Pons (tissue), 1 donor: ENCODE measurements around the gene EXOC1.
A peak's percentile ranks its signal among the peaks of the same experiment; 100 is the strongest.
"Not testable (repeated sequence)": the region's sequence is repeated elsewhere in the genome, so short reads cannot be mapped to it uniquely, and the experiment has no call there.

Source experiments
- DNase-seq: peaks from one replicate; pipeline ENCODE4 v3.0.0-alpha.2; 2016; ENCODE audit warnings: low spot score

The EXOC1 gene

GRCh38 chr4:55906323-55906722 lies 52.9 kb downstream of the EXOC1 start:
- no peak for DNase-seq

DNA sequence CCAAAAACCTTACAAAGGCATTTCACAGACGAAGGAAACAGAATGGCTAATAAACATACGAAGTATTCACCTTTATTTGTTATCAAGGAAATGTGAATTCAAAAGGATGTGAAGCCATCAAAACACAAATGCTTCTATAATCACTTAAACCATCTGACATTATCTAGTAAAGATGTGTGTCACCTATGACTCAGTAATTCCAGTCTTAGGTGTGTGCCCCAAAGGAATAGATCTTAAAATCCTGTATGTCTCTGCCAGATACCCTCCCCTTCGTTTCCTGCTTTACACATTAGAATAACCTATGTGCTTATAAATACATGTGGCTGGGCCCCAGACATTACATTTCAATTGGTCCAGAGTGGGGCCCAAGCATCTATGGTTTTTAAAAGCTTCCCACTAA lies 53.5 kb downstream of the EXOC1 start:
- no peak for DNase-seq

GRCh38 chr4:55907469-55907868 lies 54.0 kb downstream of the EXOC1 start:
- no peak for DNase-seq

DNA sequence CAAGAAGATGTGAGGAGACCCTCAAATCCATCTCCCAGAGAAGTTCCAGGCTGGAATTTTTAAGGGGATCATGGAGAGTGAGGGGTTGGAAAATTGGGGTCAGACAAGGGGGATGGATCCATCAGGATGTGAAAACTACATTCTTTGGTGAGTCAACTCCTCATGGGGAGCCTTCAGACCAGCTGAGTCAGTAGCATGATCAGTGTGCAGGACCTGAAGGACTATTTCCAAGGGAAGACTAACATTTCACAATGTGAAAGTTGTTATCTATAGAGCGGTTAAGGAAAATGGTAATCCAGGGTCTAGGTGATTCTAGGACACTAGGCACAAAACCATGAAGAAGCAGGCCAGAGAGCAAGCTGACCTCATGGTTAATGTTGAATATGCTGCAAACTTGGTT lies 56.7 kb downstream of the EXOC1 start:
- DNase-seq: no peak

- DNase-seq: no peak
Measured at GRCh38 chr4:55912249-55912648, 58.8 kb downstream of the EXOC1 start.

GRCh38 chr4:55920571-55920970 lies 67.1 kb downstream of the EXOC1 start:
- no peak for DNase-seq

DNA sequence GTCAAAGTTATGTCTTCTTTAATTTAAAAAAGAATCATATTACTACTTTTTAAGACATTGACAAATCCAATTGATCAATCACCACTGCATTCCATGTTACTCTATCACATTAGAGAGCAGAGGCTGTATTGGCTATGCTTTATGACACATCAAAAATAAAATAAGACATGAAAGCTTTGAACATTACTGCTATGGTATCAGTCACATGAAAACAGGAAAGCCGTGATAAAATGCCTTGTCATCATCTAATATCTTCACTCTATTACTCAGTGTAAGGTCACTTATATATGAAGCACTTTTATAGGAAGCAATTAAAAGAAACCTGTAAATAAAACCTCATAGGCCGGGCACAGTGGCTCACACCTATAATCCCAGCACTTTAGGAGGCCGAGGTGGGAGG lies 67.6 kb downstream of the EXOC1 start:
- no peak for DNase-seq

DNA sequence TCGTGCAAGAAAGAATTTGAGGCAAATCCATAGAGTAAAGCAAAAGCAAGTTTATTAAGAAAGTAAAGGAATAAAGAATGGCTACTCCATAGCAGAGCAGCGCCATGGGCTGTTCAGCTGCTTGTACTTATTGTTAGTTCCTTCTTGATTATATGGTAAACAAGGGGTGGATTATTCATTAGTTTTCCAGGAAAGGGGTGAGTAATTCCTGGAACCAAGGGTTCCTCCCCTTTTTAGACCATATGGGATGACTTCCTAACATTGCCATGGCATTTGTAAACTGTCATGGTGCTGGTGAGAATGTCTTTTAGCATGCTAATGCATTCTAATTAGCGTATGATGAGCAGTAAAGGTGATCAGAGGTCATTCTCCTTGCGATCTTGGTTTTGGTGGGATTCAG lies 71.8 kb downstream of the EXOC1 start:
- no peak for DNase-seq

DNA sequence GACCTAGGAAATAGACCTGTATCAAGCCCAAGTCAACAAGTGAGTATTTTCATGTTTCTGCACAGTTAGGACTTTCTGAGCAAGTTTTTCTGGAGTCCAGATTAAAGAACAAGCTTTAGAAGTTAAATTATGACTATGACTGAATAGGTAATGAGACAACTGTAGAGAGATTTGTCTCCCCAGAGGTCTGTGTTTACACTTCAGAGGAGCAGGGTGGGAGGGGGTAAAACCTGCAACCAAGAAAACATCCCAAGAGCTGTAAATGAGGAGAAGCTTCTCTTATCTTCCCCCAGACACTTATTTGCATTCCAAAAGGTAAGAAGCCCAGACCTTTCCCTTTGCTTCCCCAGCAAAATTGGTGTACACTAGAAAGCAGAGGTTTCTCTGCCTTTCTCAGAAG lies 73.2 kb downstream of the EXOC1 start:
- no peak for DNase-seq

DNA sequence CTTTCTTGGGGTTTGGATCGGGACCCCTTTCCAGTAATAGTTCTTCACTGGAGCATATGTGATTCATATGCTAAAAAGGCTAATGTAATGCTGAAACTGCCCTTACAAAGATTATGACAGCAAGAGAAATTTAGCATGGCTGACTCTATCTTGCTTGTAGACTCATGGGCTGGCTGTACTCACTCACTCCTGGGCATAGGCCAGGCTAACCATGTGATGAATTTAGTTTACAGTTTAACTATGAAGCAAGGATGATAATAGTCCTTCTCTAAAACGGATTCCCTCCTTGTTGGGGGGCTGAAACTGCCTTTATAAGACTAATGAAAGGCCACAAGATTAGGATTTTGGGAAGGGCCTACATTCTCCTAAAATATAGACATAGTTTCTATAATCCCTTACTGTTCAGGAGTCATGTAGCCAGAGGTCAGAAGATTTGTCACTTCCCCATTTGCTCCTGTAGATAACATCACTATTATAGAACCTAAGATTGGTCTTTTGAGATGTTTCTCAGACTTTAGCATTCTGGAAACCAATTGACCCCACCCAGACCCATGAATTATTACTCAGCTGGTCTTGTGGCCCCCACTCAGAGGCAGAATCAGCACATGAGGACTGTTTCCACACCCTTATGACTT lies 74.5 kb downstream of the EXOC1 start:
- no peak for DNase-seq

DNA sequence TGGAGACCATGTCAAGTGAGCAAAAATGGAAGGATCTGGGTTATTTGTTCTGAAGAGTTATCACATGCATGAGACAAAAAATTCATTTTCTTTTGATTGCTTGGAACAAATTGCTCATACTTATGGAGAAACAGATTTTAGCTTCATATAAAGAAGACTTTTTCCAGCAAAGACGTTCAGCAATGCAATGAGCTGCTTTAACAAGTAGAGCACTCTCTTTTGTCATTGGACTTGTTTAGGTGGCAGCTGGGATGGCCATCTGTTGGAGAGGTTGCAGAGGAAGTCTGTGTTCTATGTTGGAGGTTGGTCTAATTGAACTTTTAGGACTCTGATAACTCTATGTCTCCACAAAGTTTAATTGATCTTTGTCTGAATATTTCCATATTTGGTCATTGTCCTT lies 75.4 kb downstream of the EXOC1 start:
- DNase-seq: no peak

GRCh38 chr4:55931043-55931442 lies 77.6 kb downstream of the EXOC1 start:
- no peak for DNase-seq

GRCh38 chr4:55931833-55932232 lies 78.4 kb downstream of the EXOC1 start:
- no peak for DNase-seq

DNA sequence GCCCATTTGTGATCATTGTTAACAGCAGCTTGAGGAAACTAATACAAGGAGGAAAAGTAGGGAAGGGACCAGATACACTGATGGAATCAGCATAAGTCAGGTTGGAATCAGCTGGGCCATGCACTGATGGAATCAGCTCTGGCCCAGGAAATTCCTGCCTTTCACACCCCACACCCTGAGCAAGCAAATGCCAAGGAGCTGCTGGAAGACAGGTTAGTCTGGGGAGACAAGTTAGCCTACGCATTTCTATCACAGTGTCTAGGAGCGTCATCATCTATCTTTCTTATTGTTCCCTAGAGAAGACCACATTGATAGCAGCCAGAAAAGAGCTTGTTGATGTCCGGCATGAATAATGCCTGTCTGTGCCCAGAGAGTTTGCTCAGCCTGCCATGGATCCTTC lies 79.1 kb downstream of the EXOC1 start:
- DNase-seq: no peak

- no peak for DNase-seq
Measured at GRCh38 chr4:55933611-55934010, 80.2 kb downstream of the EXOC1 start.

DNA sequence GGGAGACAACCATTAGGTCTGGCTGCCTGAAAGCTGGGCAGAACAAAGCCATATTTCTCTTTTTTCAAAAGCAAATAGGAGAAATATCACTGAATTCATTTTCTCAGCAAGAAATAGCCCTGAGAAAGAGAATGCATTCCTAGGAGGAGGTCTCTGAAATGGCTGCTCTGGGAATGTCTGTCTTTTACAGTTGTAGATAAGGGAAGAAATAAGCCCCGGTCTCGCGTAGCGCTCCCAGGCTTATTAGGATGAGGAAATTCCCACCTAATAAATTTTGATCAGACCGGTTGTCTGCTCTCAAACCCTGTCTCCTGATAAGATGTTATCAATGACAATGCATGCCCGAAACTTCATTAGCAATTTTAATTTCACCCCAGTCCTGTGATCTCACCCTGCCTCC lies 82.5 kb downstream of the EXOC1 start:
- not testable (repeated sequence) for DNase-seq

GRCh38 chr4:55938481-55938880 lies 85.0 kb downstream of the EXOC1 start:
- DNase-seq: no peak

DNA sequence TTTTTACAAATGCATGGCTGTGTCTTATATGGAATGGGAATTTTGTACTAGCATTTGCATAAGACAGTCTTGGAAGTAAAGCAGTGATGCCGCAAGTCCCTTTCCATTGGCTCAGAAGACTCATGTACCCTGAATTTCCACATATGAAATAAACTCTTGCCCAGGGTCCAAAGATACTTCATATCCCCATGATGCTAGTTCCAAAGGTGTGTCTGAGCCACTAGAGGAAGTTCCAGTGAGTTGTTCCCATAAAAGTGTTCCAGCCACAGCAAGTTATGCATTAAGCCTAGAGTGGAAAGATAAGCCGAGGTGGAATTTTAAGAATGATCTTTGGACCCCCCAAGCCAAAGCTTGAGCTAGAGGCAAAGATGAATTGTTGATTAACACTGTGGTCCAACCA lies 86.0 kb downstream of the EXOC1 start:
- DNase-seq: no peak

DNA sequence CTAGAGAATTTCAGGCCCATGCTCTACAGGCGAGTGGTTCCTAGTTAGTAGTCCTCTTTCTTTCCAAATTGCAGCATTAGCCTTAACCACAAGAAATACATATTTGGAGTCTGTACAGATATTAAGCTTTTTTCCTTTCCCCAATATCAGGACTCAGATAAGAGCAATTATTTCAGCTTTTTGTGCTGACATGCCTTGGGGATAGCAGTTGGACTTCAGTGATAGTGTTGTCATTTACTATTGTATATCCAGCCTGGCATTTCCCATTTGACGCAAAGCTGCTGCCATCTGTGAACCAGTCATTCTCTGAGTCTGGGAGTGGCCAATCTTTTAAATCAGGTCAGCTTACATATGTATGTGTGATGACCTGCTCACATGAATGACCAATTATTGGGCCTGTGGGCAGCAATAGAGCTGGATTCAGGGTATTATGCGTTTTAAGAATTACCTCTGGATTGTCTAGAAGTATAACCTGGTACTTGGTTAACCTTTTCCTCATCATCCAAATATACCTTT lies 88.5 kb downstream of the EXOC1 start:
- DNase-seq: no peak

DNA sequence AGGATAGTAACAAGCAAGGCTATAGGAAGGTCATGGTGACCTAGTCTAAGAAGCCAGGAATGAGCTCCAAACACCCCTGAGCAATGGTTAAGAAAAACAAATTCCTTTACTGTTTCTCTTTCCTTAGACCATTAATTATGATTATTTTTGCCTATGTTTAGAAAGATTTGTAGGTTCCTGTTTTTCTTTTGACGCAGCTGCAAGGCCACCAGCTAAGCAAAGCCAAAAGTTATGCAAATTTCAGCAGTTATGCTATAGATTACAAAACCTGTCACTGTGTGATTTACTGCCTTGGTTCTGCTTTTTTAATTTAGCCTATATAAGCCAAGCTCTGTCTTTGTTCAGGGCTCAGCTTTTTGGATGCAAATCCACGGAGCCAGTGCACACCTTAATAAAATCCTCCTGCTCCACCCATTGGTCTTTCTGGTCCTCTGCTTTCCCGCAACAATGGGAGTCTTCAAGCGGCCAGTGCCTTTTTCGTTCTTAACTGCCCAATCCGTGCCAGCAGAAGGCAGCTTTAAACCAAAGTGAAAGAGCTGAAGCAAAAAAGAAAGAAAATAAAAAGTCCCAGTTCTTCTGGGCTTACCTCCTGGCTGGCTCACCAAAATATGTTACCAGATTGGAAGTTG lies 93.9 kb downstream of the EXOC1 start:
- DNase-seq: no peak

GRCh38 chr4:55947912-55948725 lies 94.7 kb downstream of the EXOC1 start:
- DNase-seq: no peak

GRCh38 chr4:55948726-55949481 lies 95.5 kb downstream of the EXOC1 start, which contains the start of gene CEP135:
Gene CEP135 (plus strand): TSS chr4:55948945. CDS start chr4:55952131, 3,186 bp downstream.
- peak; percentile 91 for DNase-seq
